A673 (cell line): Measurements from ENCODE around the gene HOXB7. TPM values are rescaled to one million over a fixed set of nuclear protein-coding genes. Genes with fewer than 3 reads are reported as not detected.

Source experiments
- BruUV-seq: library from RNA; stranded (reverse); fragments of 400-500 nt; replicated peaks from 2 replicates; lab custom pipeline; 2021; lab: Mats Ljungman, UMichigan
- CTCF ChIA-PET: fragments of 300-600 bp; sonication (Branson Sonifier 250); formaldehyde crosslinking; loops from one replicate; lab custom pipeline; 2022; ENCODE audit warnings: antibody characterized with exemption; lab: Charles Lee
- POLR2A ChIA-PET: fragments of 300-600 bp; sonication (Branson Sonifier 250); formaldehyde crosslinking; loops from one replicate; lab custom pipeline; 2022; ENCODE audit warnings: antibody characterized with exemption; ENCODE audit not compliant: low non-redundant PET; lab: Charles Lee
- DNase-seq: peaks from one replicate; pipeline ENCODE4 v3.0.0-alpha.2; 2015; ENCODE audit warnings: low spot score
- H3K27ac ChIP-seq: fragments of 200-600 bp; sonication (generic); 2 replicates; pipeline ENCODE4 v1.5.1; 2016; ENCODE audit warnings: mixed run types, low read depth, mild to moderate bottlenecking, mixed read lengths, antibody characterized with exemption, low read length; ENCODE audit not compliant: poor library complexity, severe bottlenecking
- H3K27me3 ChIP-seq: fragments of 200-600 bp; sonication (generic); replicated peaks from 2 replicates; pipeline ENCODE4 v1.6.1; 2017; ENCODE audit warnings: mixed run types, low read depth, mild to moderate bottlenecking, mixed read lengths, antibody characterized with exemption, low read length; ENCODE audit not compliant: insufficient read depth, poor library complexity
- H3K36me3 ChIP-seq: fragments of 200-600 bp; sonication (generic); 2 replicates; pipeline ENCODE4 v1.6.1; 2016; ENCODE audit warnings: mixed run types, mild to moderate bottlenecking, mixed read lengths, antibody characterized with exemption, low read length; ENCODE audit not compliant: insufficient read depth, poor library complexity, severe bottlenecking
- H3K4me1 ChIP-seq: fragments of 200-600 bp; sonication (generic); 2 replicates; pipeline ENCODE4 v1.6.1; 2017; ENCODE audit warnings: mixed run types, mild to moderate bottlenecking, mixed read lengths, antibody characterized with exemption, low read length; ENCODE audit not compliant: insufficient read depth, poor library complexity, severe bottlenecking
- H3K4me3 ChIP-seq: fragments of 200-600 bp; sonication (generic); 2 replicates; pipeline ENCODE4 v1.5.1; 2016; ENCODE audit warnings: low read depth, mixed run types, mild to moderate bottlenecking, mixed read lengths, low read length; ENCODE audit not compliant: poor library complexity, severe bottlenecking
- H3K9me3 ChIP-seq: fragments of 200-600 bp; sonication (generic); 2 replicates; pipeline ENCODE4 v1.6.1; 2016; ENCODE audit warnings: mixed run types, low read depth, mild to moderate bottlenecking, mixed read lengths, antibody characterized with exemption, low read length; ENCODE audit not compliant: poor library complexity, severe bottlenecking
- EZH2 ChIP-seq: fragments of 200-600 bp; sonication (generic); IDR thresholded peaks from 2 replicates; pipeline ENCODE4 v1.6.1; 2017; ENCODE audit warnings: borderline replicate concordance, low read depth, mild to moderate bottlenecking, mixed read lengths, antibody characterized with exemption, low read length; ENCODE audit not compliant: poor library complexity, severe bottlenecking
- intact Hi-C: fragments of 100-400 bp; cut with micrococcal nuclease; formaldehyde crosslinking; loops from one replicate; pipeline ENCODE4 v1.10.0; 2022; ENCODE audit not compliant: unreplicated experiment
- total RNA-seq: library from RNA; stranded (reverse); gene quantifications from 2 replicates; pipeline ENCODE4 v1.2.3, GENCODE V29; 2021
- TF ChIP-seq, protein P1 (sequence below): fragments of 300-800, 200-600 bp; sonication (generic); conservative IDR thresholded peaks from 2 replicates; pipeline ENCODE4 v1.5.1; 2017; ENCODE audit warnings: low read depth, mild to moderate bottlenecking, antibody characterized with exemption, low read length, moderate library complexity, mixed read lengths

Gene HOXB7
- total RNA-seq, 1 experiment from 2014 or later, result 32.2 TPM

DNA sequence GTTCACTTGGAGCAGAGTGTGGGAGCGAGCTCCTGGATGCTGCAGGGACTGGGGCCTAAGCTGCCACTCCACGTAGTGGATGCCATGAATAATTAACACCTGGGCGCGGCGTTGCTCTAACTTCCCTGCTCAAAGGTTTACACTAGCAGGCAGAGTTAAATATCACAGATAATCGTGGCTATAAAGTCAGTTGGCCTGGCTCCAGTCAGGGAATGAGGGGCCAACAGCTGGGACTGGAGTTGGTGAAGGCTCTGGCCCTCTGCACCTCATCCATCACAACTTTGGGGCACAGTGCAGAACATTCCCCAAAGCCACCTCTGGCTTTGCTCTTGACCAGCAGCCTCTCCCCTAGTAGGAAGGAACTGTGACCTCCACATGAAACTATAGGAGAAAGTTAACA, 43.6 kb downstream of the HOXB7 start:
- no peak for DNase-seq
- H3K4me1 ChIP-seq, result peaks cover 74% of the 10 kb centered on the region
- no peaks in the 10 kb centered on the region for H3K27me3 ChIP-seq
- BruUV-seq, result no TSS peak
- ChIA-PET CTCF (interaction anchor here (0.6 kb wide), 1 partner anchor 216 kb away, joined by 3 read pairs; no protein-coding TSS in a partner anchor), POLR2A (no interaction called here)
- no peaks in the 10 kb centered on the region for H3K36me3 ChIP-seq
- no peak for TF ChIP-seq EZH2
- TF ChIP-seq, protein P1, sequence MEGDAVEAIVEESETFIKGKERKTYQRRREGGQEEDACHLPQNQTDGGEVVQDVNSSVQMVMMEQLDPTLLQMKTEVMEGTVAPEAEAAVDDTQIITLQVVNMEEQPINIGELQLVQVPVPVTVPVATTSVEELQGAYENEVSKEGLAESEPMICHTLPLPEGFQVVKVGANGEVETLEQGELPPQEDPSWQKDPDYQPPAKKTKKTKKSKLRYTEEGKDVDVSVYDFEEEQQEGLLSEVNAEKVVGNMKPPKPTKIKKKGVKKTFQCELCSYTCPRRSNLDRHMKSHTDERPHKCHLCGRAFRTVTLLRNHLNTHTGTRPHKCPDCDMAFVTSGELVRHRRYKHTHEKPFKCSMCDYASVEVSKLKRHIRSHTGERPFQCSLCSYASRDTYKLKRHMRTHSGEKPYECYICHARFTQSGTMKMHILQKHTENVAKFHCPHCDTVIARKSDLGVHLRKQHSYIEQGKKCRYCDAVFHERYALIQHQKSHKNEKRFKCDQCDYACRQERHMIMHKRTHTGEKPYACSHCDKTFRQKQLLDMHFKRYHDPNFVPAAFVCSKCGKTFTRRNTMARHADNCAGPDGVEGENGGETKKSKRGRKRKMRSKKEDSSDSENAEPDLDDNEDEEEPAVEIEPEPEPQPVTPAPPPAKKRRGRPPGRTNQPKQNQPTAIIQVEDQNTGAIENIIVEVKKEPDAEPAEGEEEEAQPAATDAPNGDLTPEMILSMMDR, result no peak
- no peaks in the 10 kb centered on the region for H3K9me3 ChIP-seq
- H3K4me3 ChIP-seq, result no peak overlapping the region
- intact Hi-C loops, result no loop called here
- H3K27ac ChIP-seq, result no peak overlapping the region

DNA sequence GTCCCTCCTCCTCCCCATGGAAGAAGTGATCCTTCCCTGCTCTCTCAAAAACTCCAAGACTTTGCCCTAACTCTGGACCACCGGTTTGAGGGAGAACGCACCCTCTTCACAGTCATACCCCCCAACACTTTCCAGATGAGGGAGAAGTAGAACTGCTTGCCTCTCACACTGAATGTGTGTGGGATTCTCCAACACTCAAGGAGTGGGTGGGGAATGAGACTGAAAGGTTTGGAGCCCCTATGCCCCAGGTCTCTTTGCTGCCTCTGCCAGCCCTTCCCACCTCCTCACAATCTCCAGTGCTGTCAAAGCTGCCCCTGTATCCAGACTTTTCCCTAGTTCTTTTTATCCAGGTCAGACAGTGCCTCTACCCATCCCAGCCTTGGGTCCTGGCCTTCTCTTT, 44.1 kb downstream of the HOXB7 start:
- CTCF ChIA-PET, result no interaction called here

DNA sequence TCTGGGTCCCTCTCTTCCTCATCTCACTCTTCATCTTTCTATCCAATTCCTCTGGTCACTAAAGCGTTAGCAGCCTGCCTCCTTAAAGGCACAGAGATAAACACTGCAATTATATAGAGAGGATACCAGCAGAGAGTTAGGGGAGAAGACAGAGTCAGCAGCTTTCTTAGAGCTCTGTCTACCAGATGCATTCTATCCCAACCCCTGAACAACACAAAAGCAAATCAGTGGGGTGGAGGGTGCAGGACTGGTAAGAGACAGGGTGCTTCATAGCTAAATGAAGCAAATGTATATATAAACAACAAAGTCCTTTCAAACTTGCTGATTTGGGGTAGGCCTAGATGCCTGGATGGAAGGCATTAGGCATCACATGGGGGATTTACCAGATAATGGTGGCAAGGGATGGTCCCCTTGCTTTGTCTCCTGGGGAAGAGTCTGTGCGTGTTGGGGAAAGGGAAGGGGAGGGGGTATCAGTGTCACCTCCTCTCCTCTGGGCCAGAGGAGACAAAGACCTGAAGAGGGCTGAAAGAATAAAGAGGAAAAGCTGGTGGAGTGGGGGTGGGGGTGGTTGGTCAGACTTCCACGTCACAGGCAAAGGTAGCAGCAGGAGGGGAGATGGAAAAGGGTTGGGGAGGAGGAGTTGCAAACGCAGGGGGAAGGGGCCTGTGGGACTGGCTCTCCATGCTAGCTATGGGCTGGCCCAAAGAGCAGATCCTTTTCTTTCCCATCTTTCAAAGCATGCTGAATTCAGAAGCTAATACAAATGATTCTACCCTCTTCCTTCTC, 44.7 kb downstream of the HOXB7 start:
- Histone ChIP-seq H3K4me3 (no peak overlapping the region), H3K9me3 (no peaks in the 10 kb centered on the region), H3K4me1 (peaks cover 83% of the 10 kb centered on the region), H3K27ac (peak overlapping the region; percentile 87), H3K27me3 (no peaks in the 10 kb centered on the region), H3K36me3 (no peaks in the 10 kb centered on the region)
- no peak for TF ChIP-seq EZH2
- TF ChIP-seq, protein P1, result no peak
- DNase-seq, result no peak
- ChIA-PET POLR2A (no interaction called here), CTCF (no interaction called here)
- intact Hi-C loops, result no loop called here
- no TSS peak for BruUV-seq

More for the DNA sequence above, 44.1 kb downstream of the HOXB7 start:
- no peak for DNase-seq
- H3K36me3 ChIP-seq, result no peaks in the 10 kb centered on the region
- no peaks in the 10 kb centered on the region for H3K9me3 ChIP-seq
- no TSS peak for BruUV-seq
- intact Hi-C loops, result no loop called here
- no peak overlapping the region for H3K27ac ChIP-seq
- no peaks in the 10 kb centered on the region for H3K27me3 ChIP-seq
- peaks cover 78% of the 10 kb centered on the region for H3K4me1 ChIP-seq
- no peak overlapping the region for H3K4me3 ChIP-seq
- TF ChIP-seq EZH2, result no peak
- TF ChIP-seq, protein P1, result no peak
- POLR2A ChIA-PET, result no interaction called here
